HFFc6 (cell line): ENCODE measurements around the gene ADA. TPM values are rescaled to one million over a fixed set of nuclear protein-coding genes. Genes with fewer than 3 reads are reported as not detected.

ENCODE experiments used
- DNase-seq: peaks from one replicate; pipeline ENCODE4 v3.0.0-alpha.2; 2018
- H3K27ac Mint-ChIP-seq: 2 replicates; pipeline ENCODE4 v1.8.0; 2020; ENCODE audit warnings: mild to moderate bottlenecking, mixed read lengths
- H3K27me3 Mint-ChIP-seq: 2 replicates; pipeline ENCODE4 v1.8.0; 2021; ENCODE audit warnings: mild to moderate bottlenecking, moderate library complexity, mixed read lengths; ENCODE audit not compliant: insufficient read depth
- H3K36me3 Mint-ChIP-seq: 2 replicates; pipeline ENCODE4 v1.8.0; 2021; ENCODE audit warnings: low read depth, mixed read lengths
- H3K4me1 Mint-ChIP-seq: 2 replicates; pipeline ENCODE4 v1.8.0; 2020; ENCODE audit warnings: low read depth, mixed read lengths
- H3K4me3 Mint-ChIP-seq: 2 replicates; pipeline ENCODE4 v1.8.0; 2020; ENCODE audit warnings: mild to moderate bottlenecking, moderate library complexity, mixed read lengths
- H3K9me3 Mint-ChIP-seq: 2 replicates; pipeline ENCODE4 v1.8.0; 2020; ENCODE audit warnings: mild to moderate bottlenecking, mixed read lengths
- CTCF ChIP-seq: fragments of 200-600 bp; sonication (generic); IDR thresholded peaks from 2 replicates; pipeline ENCODE4 v1.5.0; 2021; ENCODE audit warnings: antibody characterized with exemption, mild to moderate bottlenecking
- total RNA-seq, 6 experiments: library from RNA; stranded (reverse); fragmentation: NEBNext Ultra II Directional; extraction: Animal tissue kit (Norgen Biotek cat#: 25700); gene quantifications; 2 replicates in 1 of 6; 3 replicates in 5 of 6; pipeline ENCODE4 v1.2.3, GENCODE V29; 2021

Gene ADA
- total RNA-seq, 6 experiments from 2014 or later = 11.0 to 15.9 (median 12.7) TPM

- no peak for DNase-seq
- Mint-ChIP-seq H3K4me3 (no peak overlapping the region), H3K27ac (no peak overlapping the region), H3K9me3 (no peaks in the 10 kb centered on the region), H3K4me1 (peaks cover 19% of the 10 kb centered on the region), H3K27me3 (peaks cover 9% of the 10 kb centered on the region), H3K36me3 (no peaks in the 10 kb centered on the region)
- no peak for TF ChIP-seq CTCF
These were observed 32.8 kb upstream of the ADA start for GRCh38 chr20:44684047-44684967.

- Mint-ChIP-seq H3K4me3 (no peak overlapping the region), H3K27me3 (peaks cover 9% of the 10 kb centered on the region), H3K27ac (no peak overlapping the region), H3K36me3 (no peaks in the 10 kb centered on the region), H3K9me3 (no peaks in the 10 kb centered on the region), H3K4me1 (peaks cover 24% of the 10 kb centered on the region)
- no peak for DNase-seq
- TF ChIP-seq CTCF = peak; percentile 72
These were observed 32.0 kb upstream of the ADA start for GRCh38 chr20:44683263-44684046.

DNA sequence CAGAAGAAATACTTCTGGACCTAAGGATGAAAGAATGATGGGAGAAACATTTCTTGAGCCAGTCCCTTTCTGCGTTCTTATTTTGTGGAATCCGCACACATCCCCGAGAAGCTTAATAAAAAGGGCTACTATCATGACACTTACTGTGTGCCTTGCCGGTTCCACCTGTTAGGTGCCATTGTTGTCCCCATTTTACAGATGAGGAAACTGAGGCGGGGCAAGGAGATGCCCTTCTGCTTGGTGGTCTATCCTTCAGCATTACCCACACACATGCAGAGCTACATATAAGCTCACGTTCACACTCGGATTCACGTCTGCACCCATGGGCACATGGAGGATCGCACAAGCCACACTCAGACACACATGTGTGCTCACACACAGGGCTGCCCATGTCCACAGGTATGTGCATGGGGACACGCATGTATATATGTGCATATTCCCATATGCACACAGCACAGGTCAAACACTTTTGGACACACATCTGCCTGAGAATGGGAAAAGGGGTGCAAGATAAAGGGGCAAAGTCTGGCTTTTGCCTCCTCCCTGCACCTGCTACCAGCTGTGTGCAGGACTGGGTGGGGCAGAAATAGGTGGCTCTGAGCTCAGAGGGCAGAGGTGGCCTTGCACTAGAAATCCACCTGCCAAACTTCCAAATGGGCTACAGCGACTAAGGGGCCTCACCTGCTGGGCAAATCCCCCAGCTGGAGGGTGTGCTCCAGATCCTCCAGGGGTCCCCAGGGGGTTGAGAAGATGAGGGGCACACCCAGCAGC is 30.5 kb upstream of the ADA start:
- Mint-ChIP-seq H3K27me3 (peaks cover 8% of the 10 kb centered on the region), H3K4me3 (no peak overlapping the region), H3K36me3 (no peaks in the 10 kb centered on the region), H3K9me3 (no peaks in the 10 kb centered on the region), H3K27ac (no peak overlapping the region), H3K4me1 (peaks cover 28% of the 10 kb centered on the region)
- no peak for DNase-seq
- TF ChIP-seq CTCF = no peak

- no peak overlapping the region for H3K4me3 Mint-ChIP-seq
- no peaks in the 10 kb centered on the region for H3K36me3 Mint-ChIP-seq
- peaks cover 15% of the 10 kb centered on the region for H3K4me1 Mint-ChIP-seq
These were observed 27.6 kb upstream of the ADA start for GRCh38 chr20:44678990-44679611.

More at GRCh38 chr20:44678990-44679611, 27.6 kb upstream of the ADA start:
- no peak for DNase-seq
- no peak for TF ChIP-seq CTCF
- peaks cover 2% of the 10 kb centered on the region for H3K27me3 Mint-ChIP-seq
- H3K27ac Mint-ChIP-seq = peak overlapping the region; percentile 74; the same call in 1 of the 2 replicates
- H3K9me3 Mint-ChIP-seq = no peaks in the 10 kb centered on the region
